Measurements from ENCODE around the gene RSPH6A. TPM values are rescaled to one million over a fixed set of nuclear protein-coding genes. Genes with fewer than 3 reads are reported as not detected.

Gene RSPH6A
- total RNA-seq, 4 donors from 2014 or later, result 0.38 to 0.68 TPM; not detected in 2

DNA sequence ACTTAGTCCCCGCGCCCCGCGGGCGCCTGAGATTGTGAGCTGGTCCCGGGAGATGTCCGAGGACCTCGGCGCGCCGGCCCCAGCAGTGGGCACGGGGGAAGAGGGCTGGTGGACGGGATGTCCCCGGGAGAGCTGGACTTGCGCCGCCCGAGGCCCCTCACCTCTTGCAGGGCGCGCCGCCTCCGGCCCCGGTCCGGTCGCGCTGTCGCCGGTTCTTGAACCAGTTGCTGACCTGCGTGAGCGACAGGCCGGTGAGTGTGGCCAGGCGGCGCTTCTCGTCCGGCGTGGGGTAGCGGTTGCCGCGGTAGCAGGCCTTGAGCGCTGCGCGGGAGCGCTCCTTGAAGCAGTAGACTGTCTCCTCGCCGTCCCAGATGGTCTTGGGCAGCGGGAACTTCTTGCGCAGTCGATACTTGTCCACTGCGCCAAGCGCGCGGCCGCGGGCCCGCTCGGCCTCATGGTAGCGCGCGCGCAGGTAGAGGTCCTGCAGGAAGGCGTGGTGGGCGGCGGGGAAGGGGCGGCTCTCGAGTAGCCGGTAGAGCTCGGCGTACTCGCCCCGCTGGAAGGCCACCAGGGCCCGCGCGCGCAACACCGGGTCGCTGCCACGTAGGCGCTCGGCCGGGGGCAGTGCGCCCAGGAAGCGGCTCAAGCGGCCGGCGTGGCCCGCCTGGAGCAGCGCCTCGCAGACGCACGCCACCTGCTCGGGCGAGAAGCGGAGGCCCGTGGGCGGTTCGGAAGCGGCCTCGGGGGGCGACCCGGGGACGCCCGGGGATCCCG is 47.0 kb downstream of the RSPH6A start:
- H3K27ac ChIP-seq, result peak overlapping the region; percentile 89
- peaks cover 47% of the 10 kb centered on the region for H3K4me1 ChIP-seq
- no peaks in the 10 kb centered on the region for H3K9me3 ChIP-seq
- no CpG with 5 or more reads among the region's 102 CpGs for WGBS
- DNase-seq (ENCODE audit: low spot score in 2 of 2), result peak; percentile 84 to 88
- H3K27me3 ChIP-seq, result no peaks in the 10 kb centered on the region
- H3K4me3 ChIP-seq, result peak overlapping the region; percentile 86
- no peak for TF ChIP-seq POLR2AphosphoS5 (IDR thresholded peaks at IDR 0.05)
- no peak for TF ChIP-seq EP300 (IDR thresholded peaks at IDR 0.05)
- TF ChIP-seq POLR2A (IDR thresholded peaks at IDR 0.05), result no peak
- TF ChIP-seq, protein P1, sequence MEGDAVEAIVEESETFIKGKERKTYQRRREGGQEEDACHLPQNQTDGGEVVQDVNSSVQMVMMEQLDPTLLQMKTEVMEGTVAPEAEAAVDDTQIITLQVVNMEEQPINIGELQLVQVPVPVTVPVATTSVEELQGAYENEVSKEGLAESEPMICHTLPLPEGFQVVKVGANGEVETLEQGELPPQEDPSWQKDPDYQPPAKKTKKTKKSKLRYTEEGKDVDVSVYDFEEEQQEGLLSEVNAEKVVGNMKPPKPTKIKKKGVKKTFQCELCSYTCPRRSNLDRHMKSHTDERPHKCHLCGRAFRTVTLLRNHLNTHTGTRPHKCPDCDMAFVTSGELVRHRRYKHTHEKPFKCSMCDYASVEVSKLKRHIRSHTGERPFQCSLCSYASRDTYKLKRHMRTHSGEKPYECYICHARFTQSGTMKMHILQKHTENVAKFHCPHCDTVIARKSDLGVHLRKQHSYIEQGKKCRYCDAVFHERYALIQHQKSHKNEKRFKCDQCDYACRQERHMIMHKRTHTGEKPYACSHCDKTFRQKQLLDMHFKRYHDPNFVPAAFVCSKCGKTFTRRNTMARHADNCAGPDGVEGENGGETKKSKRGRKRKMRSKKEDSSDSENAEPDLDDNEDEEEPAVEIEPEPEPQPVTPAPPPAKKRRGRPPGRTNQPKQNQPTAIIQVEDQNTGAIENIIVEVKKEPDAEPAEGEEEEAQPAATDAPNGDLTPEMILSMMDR (IDR thresholded peaks at IDR 0.05), result no peak
- no peaks in the 10 kb centered on the region for H3K36me3 ChIP-seq

DNA sequence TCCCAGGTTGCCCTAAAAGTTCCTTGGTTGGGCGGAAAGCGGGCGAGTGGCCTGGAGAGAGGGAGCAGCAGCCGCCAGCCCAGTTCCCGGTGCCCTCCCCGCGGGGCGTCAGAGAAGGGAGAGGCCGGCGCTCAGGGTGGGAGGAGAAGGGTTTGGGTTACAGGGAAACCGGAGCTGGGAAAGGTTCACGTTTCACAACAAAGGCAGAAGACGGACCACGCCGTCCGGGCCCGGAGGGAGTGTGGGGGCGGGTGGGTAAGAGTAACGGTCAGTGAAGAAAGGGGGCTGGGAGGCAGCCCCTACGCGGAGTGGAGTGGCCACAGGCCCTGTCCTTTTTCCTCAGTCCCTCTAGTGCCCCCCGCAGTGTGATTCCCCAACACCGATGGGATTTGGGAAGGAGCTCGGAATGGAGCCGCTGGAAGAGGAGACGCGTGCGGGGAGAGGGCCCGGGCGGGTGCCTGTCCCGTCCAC is 47.7 kb downstream of the RSPH6A start:
- 14% methylated on average over 27 of the region's 31 CpGs for WGBS
- TF ChIP-seq POLR2A (IDR thresholded peaks at IDR 0.05) (no peak), EP300 (IDR thresholded peaks at IDR 0.05) (no peak)
- TF ChIP-seq, protein P1 (IDR thresholded peaks at IDR 0.05), result no peak
- no peaks in the 10 kb centered on the region for H3K36me3 ChIP-seq
- peak overlapping the region; percentile 89 for H3K27ac ChIP-seq
- H3K9me3 ChIP-seq, result no peaks in the 10 kb centered on the region
- peaks cover 47% of the 10 kb centered on the region for H3K4me1 ChIP-seq
- DNase-seq (ENCODE audit: low spot score in 2 of 2), result peak; percentile 83 to 93
- peak overlapping the region; percentile 86 for H3K4me3 ChIP-seq
- no peaks in the 10 kb centered on the region for H3K27me3 ChIP-seq

DNA sequence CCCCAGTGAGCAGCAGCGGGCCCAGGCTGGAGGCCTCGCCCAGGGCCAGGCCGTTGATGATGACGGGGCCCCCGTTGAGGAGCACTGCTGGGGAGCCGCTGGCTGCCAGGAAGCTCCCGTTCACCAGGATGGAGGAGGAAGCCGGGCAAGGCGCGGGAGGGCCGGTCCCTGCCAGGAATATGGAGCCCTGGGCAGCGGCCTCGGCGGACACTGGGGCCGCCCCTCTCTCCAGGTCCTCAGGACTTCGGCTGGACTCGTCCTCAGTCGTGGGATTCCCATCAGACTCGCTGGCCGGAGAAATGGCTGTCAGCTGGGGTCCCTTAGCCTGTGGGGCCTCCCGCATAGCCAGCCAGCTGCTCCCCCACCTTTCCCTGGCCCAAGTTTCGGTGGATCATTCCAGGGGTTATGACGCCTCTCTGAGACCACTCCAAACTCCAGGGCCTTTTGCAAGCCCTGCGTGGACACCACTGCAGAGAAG is 48.2 kb downstream of the RSPH6A start:
- WGBS, result 30% methylated on average over 4 of the region's 24 CpGs
- H3K4me3 ChIP-seq, result peak overlapping the region; percentile 86
- H3K4me1 ChIP-seq, result peaks cover 47% of the 10 kb centered on the region
- no peaks in the 10 kb centered on the region for H3K27me3 ChIP-seq
- H3K27ac ChIP-seq, result peak overlapping the region; percentile 89
- H3K36me3 ChIP-seq, result no peaks in the 10 kb centered on the region
- no peaks in the 10 kb centered on the region for H3K9me3 ChIP-seq
- DNase-seq (ENCODE audit: low spot score in 2 of 2), result no peak
- no peak for TF ChIP-seq EP300 (IDR thresholded peaks at IDR 0.05)
- no peak for TF ChIP-seq POLR2A (IDR thresholded peaks at IDR 0.05)
- TF ChIP-seq POLR2AphosphoS5 (IDR thresholded peaks at IDR 0.05), result no peak

DNA sequence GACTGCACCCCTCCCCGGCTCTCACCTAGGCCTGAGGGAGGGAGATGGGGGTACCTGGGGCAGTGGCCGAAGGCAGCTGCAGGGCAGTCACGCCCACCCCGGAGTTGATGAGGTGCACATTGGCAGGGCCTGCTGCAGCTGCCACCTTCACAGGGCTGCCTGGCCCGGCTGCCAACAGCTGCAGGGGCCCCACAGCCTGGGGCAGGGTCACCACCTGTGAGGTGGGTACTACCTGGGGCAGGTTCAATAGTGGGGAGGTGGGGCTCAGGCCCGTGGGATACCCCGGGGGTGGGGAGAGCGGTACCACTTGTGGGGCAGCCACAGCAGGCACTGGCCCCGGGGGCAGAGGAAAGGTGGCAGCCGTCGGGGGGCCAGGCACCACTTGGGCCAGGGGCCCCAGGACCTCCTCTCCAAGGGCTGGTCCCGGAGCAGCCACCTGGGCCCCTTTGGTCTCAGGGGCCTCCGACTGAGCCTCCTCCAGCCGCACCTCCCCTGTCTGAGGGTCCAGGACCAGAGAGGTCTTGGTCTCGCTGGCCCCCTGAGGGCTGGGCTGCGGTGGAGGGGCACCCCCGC is 48.7 kb downstream of the RSPH6A start:
- peak overlapping the region; percentile 86 for H3K4me3 ChIP-seq
- no peaks in the 10 kb centered on the region for H3K27me3 ChIP-seq
- peak overlapping the region; percentile 89 for H3K27ac ChIP-seq
- 71% methylated on average over 1 of the region's 17 CpGs for WGBS
- H3K9me3 ChIP-seq, result no peaks in the 10 kb centered on the region
- no peaks in the 10 kb centered on the region for H3K36me3 ChIP-seq
- TF ChIP-seq, protein P1 (IDR thresholded peaks at IDR 0.05), result no peak
- no peak for TF ChIP-seq POLR2A (IDR thresholded peaks at IDR 0.05)
- TF ChIP-seq EP300 (IDR thresholded peaks at IDR 0.05), result no peak
- no peak for TF ChIP-seq POLR2AphosphoS5 (IDR thresholded peaks at IDR 0.05)
- peaks cover 46% of the 10 kb centered on the region for H3K4me1 ChIP-seq
- DNase-seq (ENCODE audit: low spot score in 2 of 2), result no peak

DNA sequence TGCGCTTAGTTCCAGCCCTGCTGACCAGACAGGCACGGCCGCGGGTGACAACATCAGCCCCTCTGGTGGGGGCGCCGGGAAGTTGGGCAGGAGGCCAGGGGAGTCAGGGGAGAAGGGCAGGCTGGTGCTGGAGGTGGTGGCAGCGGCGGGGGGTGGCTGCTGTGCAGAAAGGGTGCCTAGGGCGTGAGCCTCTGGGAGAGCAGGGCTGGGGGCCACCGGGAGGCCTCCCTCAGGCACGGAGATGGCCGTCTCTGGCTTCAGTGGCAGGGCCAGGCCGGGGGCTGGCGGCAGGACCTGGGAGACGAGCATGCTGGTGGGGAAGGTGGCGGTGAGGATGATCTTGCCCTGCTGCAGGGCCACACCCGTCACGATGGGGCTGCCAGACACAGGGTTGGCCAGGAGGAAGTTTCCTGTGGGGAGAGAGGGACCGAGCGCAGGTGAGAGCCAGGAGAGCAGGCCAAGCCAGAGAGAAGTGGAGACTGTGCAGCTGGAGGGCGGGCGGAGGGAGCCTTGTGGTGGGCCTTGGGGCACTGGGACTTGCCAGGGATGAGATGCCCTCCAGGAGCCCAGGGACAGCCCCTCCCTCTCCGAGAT is 49.3 kb downstream of the RSPH6A start:
- no peaks in the 10 kb centered on the region for H3K9me3 ChIP-seq
- peaks cover 40% of the 10 kb centered on the region for H3K4me1 ChIP-seq
- H3K36me3 ChIP-seq, result no peaks in the 10 kb centered on the region
- no peak overlapping the region for H3K27ac ChIP-seq
- H3K4me3 ChIP-seq, result no peak overlapping the region
- TF ChIP-seq POLR2A (IDR thresholded peaks at IDR 0.05) (no peak), POLR2AphosphoS5 (IDR thresholded peaks at IDR 0.05) (no peak), EP300 (IDR thresholded peaks at IDR 0.05) (no peak)
- TF ChIP-seq, protein P1 (IDR thresholded peaks at IDR 0.05), result no peak
- no peaks in the 10 kb centered on the region for H3K27me3 ChIP-seq
- no peak for DNase-seq (ENCODE audit: low spot score in 2 of 2)
- 66% methylated on average over 21 of the region's 23 CpGs for WGBS

Data from suprapubic skin (tissue), 4 donors.